Natural killer cell (primary cell): ENCODE measurements around the gene CNEP1R1. TPM values are rescaled to one million over a fixed set of nuclear protein-coding genes. Genes with fewer than 3 reads are reported as not detected.

ENCODE experiments used
- ATAC-seq, 3 donors: fragments of 150-1000 bp in 2 of 3; fragments of 200-7000 bp in 1 of 3; cut with Tn5 transposase; 1 replicate in 1 of 3; 2 replicates in 2 of 3; pipeline ENCODE4 v1.10.0; 2021; ENCODE audit warnings: mild to moderate bottlenecking in 2 of 3, moderate library complexity in 2 of 3
- DNase-seq, 2 donors: peaks; one replicate each; pipeline versions ENCODE4 v3.0.0 to v3.0.0-alpha.2; 2013 to 2021; ENCODE audit warnings: mixed read lengths in 1 of 2
- H3K27ac ChIP-seq: one replicate; pipeline ENCODE4 v1.5.1; 2013; ENCODE audit warnings: mild to moderate bottlenecking, low read length
- H3K27me3 ChIP-seq: one replicate; pipeline ENCODE4 v1.6.1; 2013; ENCODE audit warnings: low read length; ENCODE audit not compliant: control insufficient read depth, insufficient read depth
- H3K36me3 ChIP-seq: one replicate; pipeline ENCODE4 v1.6.1; 2013; ENCODE audit warnings: low read length; ENCODE audit not compliant: control insufficient read depth, insufficient read depth
- H3K4me1 ChIP-seq: one replicate; pipeline ENCODE4 v1.6.1; 2013; ENCODE audit warnings: low read length; ENCODE audit not compliant: control insufficient read depth, insufficient read depth
- H3K4me3 ChIP-seq: one replicate; pipeline ENCODE4 v1.5.1; 2013; ENCODE audit warnings: low read length
- H3K9me3 ChIP-seq: one replicate; pipeline ENCODE4 v1.6.1; 2013; ENCODE audit warnings: low read length; ENCODE audit not compliant: control insufficient read depth, insufficient read depth
- H3K27ac Mint-ChIP-seq, 2 donors: one replicate each; pipeline ENCODE4 v1.8.0; 2022; ENCODE audit warnings: mild to moderate bottlenecking in 2 of 2, mixed read lengths in 2 of 2, moderate library complexity in 1 of 2
- H3K27me3 Mint-ChIP-seq, 2 donors: one replicate each; pipeline ENCODE4 v1.8.0; 2022; ENCODE audit warnings: low read depth in 2 of 2, mixed read lengths in 2 of 2
- H3K36me3 Mint-ChIP-seq: one replicate; pipeline ENCODE4 v1.8.0; 2022; ENCODE audit warnings: mixed read lengths
- H3K4me1 Mint-ChIP-seq, 2 donors: one replicate each; pipeline ENCODE4 v1.8.0; 2022; ENCODE audit warnings: mixed read lengths in 2 of 2
- H3K4me3 Mint-ChIP-seq: one replicate; pipeline ENCODE4 v1.8.0; 2022; ENCODE audit warnings: mild to moderate bottlenecking, moderate library complexity, mixed read lengths
- H3K9me3 Mint-ChIP-seq, 2 donors: one replicate each; pipeline ENCODE4 v1.8.0; 2022; ENCODE audit warnings: mixed read lengths in 2 of 2
- CTCF ChIP-seq: fragments of 200-600 bp; IDR thresholded peaks from one replicate; pipeline ENCODE4 v1.8.0; 2022; ENCODE audit warnings: antibody characterized with exemption
- WGBS: methylation state at CpG from one replicate; pipeline ENCODE4 v1.1.7; 2013; ENCODE audit warnings: missing lambda C conversion rate; ENCODE audit not compliant: insufficient coverage; 5-methylcytosine and 5-hydroxymethylcytosine counted together
- intact Hi-C: fragments of 100-400 bp; cut with micrococcal nuclease; formaldehyde crosslinking; loops from one replicate; pipeline ENCODE4 v1.14.2; 2022
- total RNA-seq, 4 donors: library from RNA; stranded (reverse); fragments of 120-200 nt in 1 of 4; gene quantifications; one replicate each; pipeline versions ENCODE4 v1.2.3 to v1.2.4, GENCODE V29; 2013 to 2022

The CNEP1R1 gene
- total RNA-seq, 3 donors from 2014 or later (not counting 1 experiment from before 2014, with no cell fraction given) = 34.3 to 41.6 (median 37.5) TPM

GRCh38 chr16:50040710-50041109, 15.7 kb downstream of the CNEP1R1 start:
- DNase-seq (no peak), ATAC-seq (no peak)
- intact Hi-C loops = no loop called here
- H3K4me1 ChIP-seq = no peaks in the 10 kb centered on the region
- no peaks in the 10 kb centered on the region for H3K9me3 ChIP-seq
- H3K4me3 ChIP-seq = no peak overlapping the region
- no peaks in the 10 kb centered on the region for H3K27me3 ChIP-seq
- H3K27me3 Mint-ChIP-seq = peaks cover 3 to 20% of the 10 kb centered on the region in 2 donors
- peaks cover 12% of the 10 kb centered on the region for H3K36me3 ChIP-seq
- WGBS = 73% methylated on average over 1 of the region's 1 CpG
- H3K4me3 Mint-ChIP-seq = no peak overlapping the region
- no peak for TF ChIP-seq CTCF
- H3K36me3 Mint-ChIP-seq = peaks cover 7% of the 10 kb centered on the region
- H3K27ac Mint-ChIP-seq = no peak overlapping the region
- H3K4me1 Mint-ChIP-seq = peaks cover 18 to 19% of the 10 kb centered on the region in 2 donors
- no peak overlapping the region for H3K27ac ChIP-seq
- no peaks in the 10 kb centered on the region for H3K9me3 Mint-ChIP-seq

GRCh38 chr16:50043358-50043757, 18.3 kb downstream of the CNEP1R1 start:
- no peak overlapping the region for H3K4me3 ChIP-seq
- no peak overlapping the region for H3K4me3 Mint-ChIP-seq
- no peaks in the 10 kb centered on the region for H3K9me3 ChIP-seq
- H3K27me3 Mint-ChIP-seq = peaks cover 3 to 29% of the 10 kb centered on the region in 2 donors
- H3K27ac ChIP-seq = no peak overlapping the region
- no peak for TF ChIP-seq CTCF
- intact Hi-C loops = no loop called here
- ATAC-seq (no peak), DNase-seq (no peak)
- 96% methylated on average over 4 of the region's 5 CpGs for WGBS
- H3K4me1 Mint-ChIP-seq = peaks cover 9% of the 10 kb centered on the region in 2 donors
- H3K9me3 Mint-ChIP-seq = no peaks in the 10 kb centered on the region
- no peaks in the 10 kb centered on the region for H3K27me3 ChIP-seq
- H3K27ac Mint-ChIP-seq = no peak overlapping the region
- H3K4me1 ChIP-seq = no peaks in the 10 kb centered on the region
- no peaks in the 10 kb centered on the region for H3K36me3 Mint-ChIP-seq
- no peaks in the 10 kb centered on the region for H3K36me3 ChIP-seq

- Histone ChIP-seq H3K9me3 (no peaks in the 10 kb centered on the region), H3K27ac (no peak overlapping the region), H3K27me3 (no peaks in the 10 kb centered on the region), H3K4me3 (no peak overlapping the region), H3K36me3 (no peaks in the 10 kb centered on the region), H3K4me1 (no peaks in the 10 kb centered on the region)
- Mint-ChIP-seq H3K9me3 (no peaks in the 10 kb centered on the region), H3K4me1 (no peaks in the 10 kb centered on the region), H3K27me3 (peaks cover 3 to 29% of the 10 kb centered on the region in 2 donors), H3K4me3 (no peak overlapping the region), H3K36me3 (no peaks in the 10 kb centered on the region), H3K27ac (no peak overlapping the region)
- no peak for ATAC-seq
- WGBS = 95% methylated on average over 4 of the region's 4 CpGs
- intact Hi-C loops = no loop called here
- no peak for TF ChIP-seq CTCF
- DNase-seq = no peak
These were observed 20.4 kb downstream of the CNEP1R1 start for GRCh38 chr16:50045412-50045811.

GRCh38 chr16:50046853-50047252, 21.8 kb downstream of the CNEP1R1 start:
- 80% methylated on average over 5 of the region's 6 CpGs for WGBS
- TF ChIP-seq CTCF = no peak
- Mint-ChIP-seq H3K4me3 (no peak overlapping the region), H3K36me3 (no peaks in the 10 kb centered on the region), H3K9me3 (no peaks in the 10 kb centered on the region), H3K27ac (no peak overlapping the region), H3K4me1 (no peaks in the 10 kb centered on the region), H3K27me3 (peaks cover 7 to 37% of the 10 kb centered on the region in 2 donors)
- Histone ChIP-seq H3K9me3 (no peaks in the 10 kb centered on the region), H3K4me3 (no peak overlapping the region), H3K27ac (no peak overlapping the region), H3K36me3 (no peaks in the 10 kb centered on the region), H3K4me1 (no peaks in the 10 kb centered on the region), H3K27me3 (no peaks in the 10 kb centered on the region)
- no peak for DNase-seq
- intact Hi-C loops = no loop called here
- no peak for ATAC-seq
